ENCODE measurements around the gene MAP3K19. TPM values are rescaled to one million over a fixed set of nuclear protein-coding genes. Genes with fewer than 3 reads are reported as not detected.
"Not testable (repeated sequence)": the region's sequence is repeated elsewhere in the genome, so short reads cannot be mapped to it uniquely, and the experiment has no call there.

The MAP3K19 gene
- total and polyA plus RNA-seq, 10 of the 15 experiments (the other 5 are each of a cell fraction or from before 2014, with no cell fraction given) = 0.05 TPM; not detected in 9

DNA sequence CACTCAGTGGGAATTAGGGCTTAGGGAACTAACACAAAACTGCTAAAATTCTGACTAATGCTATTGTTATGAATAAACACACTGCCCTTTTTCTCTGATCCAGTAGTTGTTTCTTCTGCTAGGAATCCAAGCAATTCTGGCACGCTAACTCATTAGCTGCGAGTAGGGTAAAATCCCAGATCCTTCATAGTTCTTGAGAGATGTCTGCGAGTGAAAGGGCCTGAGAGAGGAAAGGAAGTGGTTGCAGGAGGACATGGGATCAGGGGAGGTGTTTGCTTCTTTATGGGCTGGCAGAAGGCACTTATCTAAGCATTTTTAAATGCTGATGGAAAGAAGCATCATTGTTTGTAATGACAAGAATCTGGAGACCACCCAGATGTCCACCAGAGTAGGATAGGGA is 9.4 kb downstream of the MAP3K19 start (continued):
- TF ChIP-seq ZBTB33 (IDR thresholded peaks at IDR 0.05) = no peak
- TF ChIP-seq JUND (IDR thresholded peaks at IDR 0.05; ENCODE audit: low read depth, low read length) = no peak
- TF ChIP-seq NKRF (conservative IDR thresholded peaks at IDR 0.05) = no peak
- no peak for TF ChIP-seq EGR1 (IDR thresholded peaks at IDR 0.05; ENCODE audit: borderline replicate concordance in 1 of 2, low read depth in 2 of 2, low read length in 2 of 2)
- no peak for TF ChIP-seq ATF2 (IDR thresholded peaks at IDR 0.05; ENCODE audit: low read length)
- no peak for TF ChIP-seq ZNF384 (IDR thresholded peaks at IDR 0.05; ENCODE audit: borderline replicate concordance, low read depth, low read length)
- TF ChIP-seq GATAD2B (conservative IDR thresholded peaks at IDR 0.05; ENCODE audit: low read depth) = no peak
- no peak for TF ChIP-seq HSF1 (IDR thresholded peaks at IDR 0.05; ENCODE audit: low read depth, low read length)
- no peak for TF ChIP-seq BRCA1 (IDR thresholded peaks at IDR 0.05; ENCODE audit: low read depth, low read length)
- TF ChIP-seq ZSCAN29 (IDR thresholded peaks at IDR 0.05) = no peak
- TF ChIP-seq NR2C1 (IDR thresholded peaks at IDR 0.05) = no peak
- TF ChIP-seq JUNB (IDR thresholded peaks at IDR 0.05) = no peak

- DNase-seq (ENCODE audit: low read depth, low spot score); H3K27ac ChIP-seq (ENCODE audit: control insufficient read depth, insufficient read depth); intact Hi-C loops (cut with micrococcal nuclease; ENCODE audit: unreplicated experiment); FAIRE-seq; H3K4me1 ChIP-seq (ENCODE audit: control insufficient read depth, insufficient read depth, low read length); BruUV-seq (replicated peaks); H3K9me3 ChIP-seq (replicated peaks; ENCODE audit: control insufficient read depth, insufficient read depth, low read length); H3K4me2 ChIP-seq (ENCODE audit: control insufficient read depth, insufficient read depth); H2AFZ ChIP-seq (ENCODE audit: control insufficient read depth, low read depth, low read length); CTCF ChIA-PET; POLR2A ChIA-PET; in situ Hi-C loops (cut with MboI); H3K9ac ChIP-seq (ENCODE audit: control insufficient read depth, insufficient read depth, low read length); H3K36me3 ChIP-seq (ENCODE audit: control insufficient read depth in 2 of 2, insufficient read depth in 2 of 2, low read length in 1 of 2); ATAC-seq; H4K20me1 ChIP-seq (ENCODE audit: control insufficient read depth, insufficient read depth); H3K27me3 ChIP-seq (replicated peaks in 1 of 2; ENCODE audit: control insufficient read depth in 2 of 2, insufficient read depth in 2 of 2, low read length in 1 of 2); H3K79me2 ChIP-seq (ENCODE audit: control insufficient read depth, insufficient read depth, low read length); RAD21 ChIA-PET (ENCODE audit: unreplicated experiment); H3K4me3 ChIP-seq; SMC1A ChIA-PET (ENCODE audit: uncharacterized antibody, unreplicated experiment): not testable (repeated sequence)
- no CpG with 5 or more reads among the region's 33 CpGs for WGBS (ENCODE audit: insufficient coverage, insufficient replicate concordance, low lambda C conversion rate, missing lambda C conversion rate)
Measured at GRCh38 chr2:135033216-135033615, 14.0 kb downstream of the MAP3K19 start.

Data from GM12878 (cell line).